ENCODE results near the gene SLC6A4. TPM values are rescaled to one million over a fixed set of nuclear protein-coding genes. Genes with fewer than 3 reads are reported as not detected.
A peak's percentile ranks its signal among the peaks of the same experiment; 100 is the strongest.

SLC6A4 gene
- total and polyA plus RNA-seq, 2 of the 8 experiments (the other 6 are each of a cell fraction or from before 2014, with no cell fraction given) = 0.09 to 0.33 TPM

- no peak overlapping the region for H3K23ac ChIP-seq (ENCODE audit: insufficient read length)
- FAIRE-seq = no peak
These were observed 38.1 kb downstream of the SLC6A4 start for GRCh38 chr17:30197416-30197815.

More at GRCh38 chr17:30197416-30197815, 38.1 kb downstream of the SLC6A4 start:
- no peak overlapping the region for H3K27ac ChIP-seq (ENCODE audit: low read depth, low read length)
- no peak overlapping the region for H2BK12ac ChIP-seq (ENCODE audit: low read depth, low read length)
- H3K4me2 ChIP-seq (ENCODE audit: insufficient read depth in 1 of 2, low read depth in 2 of 2, low read length in 2 of 2) = no peak overlapping the region
- no peak overlapping the region for H4K8ac ChIP-seq (ENCODE audit: extremely low read depth, insufficient read depth, low read length)
- ChIA-PET POLR2A (ENCODE audit: partially characterized antibody) (interaction anchor here (0.6 kb wide), 1 partner anchor 426 kb away, joined by 3 read pairs; no protein-coding TSS in a partner anchor), CTCF (ENCODE audit: partially characterized antibody) (interaction anchor here (0.7 to 1.6 kb wide), 3 partner anchors 53 to 139 kb away, joined by 3 to 4 read pairs (median 4); no protein-coding TSS in a partner anchor)
- no peak overlapping the region for H2BK120ac ChIP-seq (replicated peaks; ENCODE audit: low read depth, low read length)
- no peak overlapping the region for H2BK20ac ChIP-seq (ENCODE audit: low read length)
- H3K4me1 ChIP-seq (replicated peaks in 1 of 4; ENCODE audit: control insufficient read depth in 3 of 4, insufficient read depth in 4 of 4, low read length in 3 of 4) = no peaks in the 10 kb centered on the region
- no peak overlapping the region for H4K91ac ChIP-seq (replicated peaks; ENCODE audit: insufficient read length, low read length)
- H3K14ac ChIP-seq (ENCODE audit: insufficient read length) = no peak overlapping the region
- H3K79me2 ChIP-seq (ENCODE audit: control insufficient read depth in 1 of 2, insufficient read depth in 2 of 2, low read length in 2 of 2) = no peaks in the 10 kb centered on the region
- H3K36me3 ChIP-seq (ENCODE audit: control insufficient read depth in 2 of 4, insufficient read depth in 4 of 4, low read length in 3 of 4) = no peaks in the 10 kb centered on the region
- no peaks in the 10 kb centered on the region for H4K20me1 ChIP-seq (replicated peaks in 1 of 2; ENCODE audit: control insufficient read depth in 1 of 2, insufficient read depth in 2 of 2, low read length in 2 of 2)
- H2AK5ac ChIP-seq (ENCODE audit: low read depth, low read length) = 0 out of 2 replicates have a peak overlapping the region, but pooled peaks have one; percentile 75
- H3K4me3 ChIP-seq (ENCODE audit: extremely low read depth in 1 of 4, insufficient read depth in 2 of 4, low read depth in 3 of 4, low read length in 4 of 4) = no peak overlapping the region
- TF ChIP-seq CBX5 (IDR thresholded peaks at IDR 0.05; ENCODE audit: low read depth, low read length) (no peak), SP4 (IDR thresholded peaks at IDR 0.05; ENCODE audit: low read length) (no peak), MAFK (IDR thresholded peaks at IDR 0.05; ENCODE audit: low read depth, low read length) (no peak)
- H2AFZ ChIP-seq (ENCODE audit: low read length) = no peak overlapping the region
- H2BK15ac ChIP-seq (ENCODE audit: low read length) = no peak overlapping the region
- no peaks in the 10 kb centered on the region for H3K9me3 ChIP-seq (ENCODE audit: insufficient read depth in 2 of 2, low read depth in 1 of 2, low read length in 1 of 2)
- no peak overlapping the region; the same call in 1 of the 2 replicates for H2BK5ac ChIP-seq (ENCODE audit: low read depth, low read length)
- 81% methylated on average over 4 of the region's 4 CpGs; no CpG with 5 or more reads in 1 of the 2 experiments for WGBS, 2 experiments (ENCODE audit: extremely low coverage in 1 of 2, insufficient coverage in 1 of 2, insufficient read length in 1 of 2, insufficient replicate concordance in 2 of 2, low coverage in 1 of 2, low lambda C conversion rate in 2 of 2, missing lambda C conversion rate in 1 of 2)
- no peaks in the 10 kb centered on the region for H3K23me2 ChIP-seq (ENCODE audit: low read depth, low read length)
- no peak overlapping the region for H3K18ac ChIP-seq (ENCODE audit: extremely low read depth, low read length)
- no peak overlapping the region for H4K5ac ChIP-seq (ENCODE audit: insufficient read length, low read depth, low read length)
- no peak overlapping the region for H3K56ac ChIP-seq (replicated peaks; ENCODE audit: insufficient read length, low read depth, low read length)
- H3K79me1 ChIP-seq (ENCODE audit: low read depth, low read length) = no peaks in the 10 kb centered on the region
- no peak overlapping the region for H3K4ac ChIP-seq (replicated peaks; ENCODE audit: insufficient read length, low read depth, low read length)
- DNase-seq (ENCODE audit: low read depth in 1 of 2, low spot score in 2 of 2) = no peak
- no peak overlapping the region for H3K9ac ChIP-seq (replicated peaks in 1 of 4; ENCODE audit: extremely low read depth in 1 of 4, low read depth in 3 of 4, low read length in 3 of 4)
- H3K27me3 ChIP-seq (replicated peaks in 1 of 4; ENCODE audit: control insufficient read depth in 3 of 4, extremely low read depth in 1 of 4, insufficient read depth in 3 of 4, low read length in 3 of 4) = no peaks in the 10 kb centered on the region

Measured in H1 (cell line).